Measurements from ENCODE around the gene CH25H.

- no peak for TF ChIP-seq POLR2A (IDR thresholded peaks at IDR 0.05)
- no peak for TF ChIP-seq POLR2AphosphoS5 (IDR thresholded peaks at IDR 0.05)
- no peak for TF ChIP-seq CTCF (IDR thresholded peaks at IDR 0.05)
Measured at GRCh38 chr10:89216056-89216455, 8.9 kb upstream of the CH25H start.
